Measurements from ENCODE around the gene TPPP2. TPM values are rescaled to one million over a fixed set of nuclear protein-coding genes. Genes with fewer than 3 reads are reported as not detected.

Gene TPPP2
- total RNA-seq, 1 donor from 2014 or later, result not detected

- ChIA-PET POLR2A (interaction anchor here (0.6 to 2.6 kb wide), 8 partner anchors 16 to 522 kb away, joined by 3 to 21 read pairs (median 4); partner anchors contain the start of gene TMEM253), CTCF (interaction anchor here (0.9 to 3.3 kb wide), 10 partner anchors 14 to 101 kb away, joined by 3 to 62 read pairs (median 5); partner anchors contain the start of gene TMEM253)
- Mint-ChIP-seq H3K4me1 (peaks cover 42% of the 10 kb centered on the region), H3K4me3 (peak overlapping the region; percentile 83), H3K27me3 (peaks cover 11% of the 10 kb centered on the region), H3K9me3 (no peaks in the 10 kb centered on the region), H3K27ac (peak overlapping the region; percentile 41), H3K36me3 (ENCODE audit: low read depth) (no peaks in the 10 kb centered on the region)
- intact Hi-C loops (cut with micrococcal nuclease), result loop anchor here (2.0 to 10.0 kb wide), 2 partner anchors 47 to 437 kb away; partner anchors contain the start of gene NDRG2
- peak; percentile 63 for DNase-seq
- no peak for TF ChIP-seq CTCF (IDR thresholded peaks at IDR 0.05)
- ATAC-seq (ENCODE audit: low read depth), result peak; percentile 72
These were observed 41.4 kb downstream of the TPPP2 start for GRCh38 chr14:21071225-21072030.

GRCh38 chr14:21072031-21072473 lies 42.0 kb downstream of the TPPP2 start:
- Mint-ChIP-seq H3K4me3 (peak overlapping the region; percentile 83), H3K9me3 (no peaks in the 10 kb centered on the region), H3K4me1 (peaks cover 42% of the 10 kb centered on the region), H3K36me3 (ENCODE audit: low read depth) (no peaks in the 10 kb centered on the region), H3K27ac (peak overlapping the region; percentile 18), H3K27me3 (peaks cover 7% of the 10 kb centered on the region)
- intact Hi-C loops (cut with micrococcal nuclease), result loop anchor here (10.0 kb wide), 1 partner anchor 437 kb away; no protein-coding TSS in a partner anchor
- POLR2A ChIA-PET, result interaction anchor here (0.6 to 2.6 kb wide), 3 partner anchors 32 to 523 kb away, joined by 4 to 21 read pairs (median 7); no protein-coding TSS in a partner anchor
- no peak for DNase-seq
- CTCF ChIA-PET, result interaction anchor here (0.9 to 3.3 kb wide), 8 partner anchors 14 to 101 kb away, joined by 3 to 62 read pairs (median 8); partner anchors contain the start of gene TMEM253
- TF ChIP-seq CTCF (IDR thresholded peaks at IDR 0.05), result no peak
- no peak for ATAC-seq (ENCODE audit: low read depth)

GRCh38 chr14:21072781-21073339 lies 42.8 kb downstream of the TPPP2 start:
- peak overlapping the region; percentile 15 for H3K27ac Mint-ChIP-seq
- peak overlapping the region; percentile 4 for H3K4me3 Mint-ChIP-seq
- CTCF ChIA-PET, result interaction anchor here (2.7 to 3.3 kb wide), 2 partner anchors 31 to 58 kb away, joined by 23 to 62 read pairs; partner anchors contain the start of gene TMEM253
- ATAC-seq (ENCODE audit: low read depth) (no peak), DNase-seq (no peak)
- H3K4me1 Mint-ChIP-seq, result peaks cover 42% of the 10 kb centered on the region
- H3K36me3 Mint-ChIP-seq (ENCODE audit: low read depth), result no peaks in the 10 kb centered on the region
- POLR2A ChIA-PET, result no interaction called here
- no peak for TF ChIP-seq CTCF (IDR thresholded peaks at IDR 0.05)
- H3K27me3 Mint-ChIP-seq, result peaks cover 7% of the 10 kb centered on the region
- no peaks in the 10 kb centered on the region for H3K9me3 Mint-ChIP-seq
- intact Hi-C loops (cut with micrococcal nuclease), result loop anchor here (10.0 kb wide), 1 partner anchor 438 kb away; no protein-coding TSS in a partner anchor

- no peaks in the 10 kb centered on the region for H3K36me3 Mint-ChIP-seq (ENCODE audit: low read depth)
- no peak for ATAC-seq (ENCODE audit: low read depth)
- no peak overlapping the region for H3K4me3 Mint-ChIP-seq
- H3K27ac Mint-ChIP-seq, result no peak overlapping the region
- POLR2A ChIA-PET, result no interaction called here
- no peaks in the 10 kb centered on the region for H3K9me3 Mint-ChIP-seq
- H3K27me3 Mint-ChIP-seq, result peaks cover 2% of the 10 kb centered on the region
- no peak for DNase-seq
- no peak for TF ChIP-seq CTCF (IDR thresholded peaks at IDR 0.05)
- intact Hi-C loops (cut with micrococcal nuclease), result loop anchor here (10.0 kb wide), 1 partner anchor 439 kb away; no protein-coding TSS in a partner anchor
- peaks cover 35% of the 10 kb centered on the region for H3K4me1 Mint-ChIP-seq
- CTCF ChIA-PET, result no interaction called here
These were observed 43.9 kb downstream of the TPPP2 start for GRCh38 chr14:21073921-21074320.

Measured in activated B cell treated with CpG ODN at 0.5 μM for 24 hours (primary cell).